HepG2 (cell line): ENCODE measurements around the gene MAP2K7. TPM values are rescaled to one million over a fixed set of nuclear protein-coding genes. Genes with fewer than 3 reads are reported as not detected.

Experiments
- ASH2L ChIP-seq: fragments of 300-600, 200-600 bp; sonication (generic); IDR thresholded peaks from 2 replicates; pipeline ENCODE4 v1.7.0; 2017; ENCODE audit warnings: low read depth, mild to moderate bottlenecking, moderate library complexity, mixed read lengths, low read length; ENCODE audit not compliant: insufficient read length
- FOXP1 ChIP-seq, 2 experiments: fragments of 450-650 bp in 1 of 2; IDR thresholded peaks; 2 replicates each; pipeline ENCODE4 v1.6.1; 2017 to 2018; ENCODE audit warnings: antibody characterized with exemption in 1 of 2
- KAT2B ChIP-seq: fragments of 150-350 bp; IDR thresholded peaks from 2 replicates; pipeline ENCODE4 v1.6.1; 2014; ENCODE audit warnings: low read depth, low read length, borderline replicate concordance
- SP5 ChIP-seq: IDR thresholded peaks from 2 replicates; pipeline ENCODE4 v1.6.1; 2016; ENCODE audit warnings: low read depth, borderline replicate concordance
- TCF12 ChIP-seq, 2 experiments: fragments of 450-650 bp in 1 of 2; sonication (generic) in 1 of 2; formaldehyde crosslinking in 1 of 2; IDR thresholded peaks; 2 replicates each; pipeline versions ENCODE4 v1.6.1 to v1.8.0; 2017 to 2022; ENCODE audit warnings: antibody characterized with exemption in 1 of 2, mild to moderate bottlenecking in 1 of 2, missing genetic modification reagents in 1 of 2, moderate library complexity in 1 of 2
- TEAD2 ChIP-seq: sonication (generic); formaldehyde crosslinking; IDR thresholded peaks from 2 replicates; pipeline ENCODE4 v1.9.0; 2021; ENCODE audit warnings: missing genetic modification reagents
- TP53 ChIP-seq: sonication (generic); formaldehyde crosslinking; conservative IDR thresholded peaks from 2 replicates; pipeline ENCODE4 v1.4.0; 2020; ENCODE audit warnings: missing genetic modification reagents
- ZBTB3 ChIP-seq: sonication (generic); formaldehyde crosslinking; IDR thresholded peaks from 2 replicates; pipeline ENCODE4 v1.4.0; 2020; ENCODE audit warnings: low read depth, mild to moderate bottlenecking, moderate library complexity, missing genetic modification reagents, borderline replicate concordance
- ZNF180 ChIP-seq: sonication (generic); formaldehyde crosslinking; IDR thresholded peaks from 2 replicates; pipeline ENCODE4 v1.4.0; 2020; ENCODE audit warnings: low read depth, missing genetic modification reagents, borderline replicate concordance
- ZNF317 ChIP-seq: sonication (generic); formaldehyde crosslinking; IDR thresholded peaks from 2 replicates; pipeline ENCODE4 v1.5.0; 2020; ENCODE audit warnings: mild to moderate bottlenecking, missing genetic modification reagents
- ZNF329 ChIP-seq: sonication (generic); formaldehyde crosslinking; IDR thresholded peaks from 2 replicates; pipeline ENCODE4 v1.9.0; 2021; ENCODE audit warnings: low read depth, mild to moderate bottlenecking, missing genetic modification reagents
- ZNF333 ChIP-seq: sonication (generic); formaldehyde crosslinking; IDR thresholded peaks from 2 replicates; pipeline ENCODE4 v1.4.0; 2020; ENCODE audit warnings: mild to moderate bottlenecking, missing genetic modification reagents, borderline replicate concordance
- ZNF441 ChIP-seq: sonication (generic); formaldehyde crosslinking; IDR thresholded peaks from 2 replicates; pipeline ENCODE4 v1.7.0; 2021; ENCODE audit warnings: missing genetic modification reagents, borderline replicate concordance
- ZNF562 ChIP-seq: sonication (generic); formaldehyde crosslinking; IDR thresholded peaks from 2 replicates; pipeline ENCODE4 v1.8.0; 2022; ENCODE audit warnings: missing genetic modification reagents, borderline replicate concordance
- ZSCAN22 ChIP-seq: sonication (generic); formaldehyde crosslinking; IDR thresholded peaks from 2 replicates; pipeline ENCODE4 v1.4.0; 2020; ENCODE audit warnings: mild to moderate bottlenecking, missing genetic modification reagents
- polyA plus RNA-seq, 8 experiments: library from polyadenylated mRNA; depleted of rRNA in 3 of 8; stranded (reverse) in 7 of 8; unstranded in 1 of 8; fragments of >200 nt; fragmentation: Illumina TruSeq in 4 of 8; extraction: Trizol in 4 of 8; gene quantifications; 2 replicates each; pipeline versions ENCODE4 v1.2.1 to v1.2.3, GENCODE V29; 2011 to 2016; ENCODE audit warnings: low read depth in 4 of 8, missing spikeins in 1 of 8, mixed read lengths in 1 of 8; ENCODE audit not compliant: insufficient read depth in 1 of 8
- total RNA-seq, 5 experiments: library from RNA; depleted of rRNA; stranded (reverse); fragments of >200 nt; fragmentation: Illumina TruSeq; extraction: Trizol; gene quantifications; 2 replicates each; pipeline ENCODE4 v1.2.3, GENCODE V29; 2016; ENCODE audit warnings: low read depth in 1 of 5
- TF ChIP-seq, protein P1 (sequence below): IDR thresholded peaks from 2 replicates; pipeline ENCODE4 v1.6.1; 2016; ENCODE audit warnings: low read depth, missing genetic modification reagents, missing compliant biosample characterization
- TF ChIP-seq, protein P2 (sequence below): IDR thresholded peaks from 2 replicates; pipeline ENCODE4 v1.6.1; 2016; ENCODE audit warnings: mild to moderate bottlenecking, missing biosample characterization, missing genetic modification reagents
- TF ChIP-seq, protein P3 (sequence below): sonication (generic); formaldehyde crosslinking; IDR thresholded peaks from 2 replicates; pipeline ENCODE4 v1.8.0; 2022; ENCODE audit warnings: mild to moderate bottlenecking, missing genetic modification reagents, borderline replicate concordance

Gene MAP2K7
- total and polyA plus RNA-seq, 2 of the 13 experiments (the other 11 are each of a cell fraction or from before 2014, with no cell fraction given) = 9.0 to 10.8 TPM

DNA sequence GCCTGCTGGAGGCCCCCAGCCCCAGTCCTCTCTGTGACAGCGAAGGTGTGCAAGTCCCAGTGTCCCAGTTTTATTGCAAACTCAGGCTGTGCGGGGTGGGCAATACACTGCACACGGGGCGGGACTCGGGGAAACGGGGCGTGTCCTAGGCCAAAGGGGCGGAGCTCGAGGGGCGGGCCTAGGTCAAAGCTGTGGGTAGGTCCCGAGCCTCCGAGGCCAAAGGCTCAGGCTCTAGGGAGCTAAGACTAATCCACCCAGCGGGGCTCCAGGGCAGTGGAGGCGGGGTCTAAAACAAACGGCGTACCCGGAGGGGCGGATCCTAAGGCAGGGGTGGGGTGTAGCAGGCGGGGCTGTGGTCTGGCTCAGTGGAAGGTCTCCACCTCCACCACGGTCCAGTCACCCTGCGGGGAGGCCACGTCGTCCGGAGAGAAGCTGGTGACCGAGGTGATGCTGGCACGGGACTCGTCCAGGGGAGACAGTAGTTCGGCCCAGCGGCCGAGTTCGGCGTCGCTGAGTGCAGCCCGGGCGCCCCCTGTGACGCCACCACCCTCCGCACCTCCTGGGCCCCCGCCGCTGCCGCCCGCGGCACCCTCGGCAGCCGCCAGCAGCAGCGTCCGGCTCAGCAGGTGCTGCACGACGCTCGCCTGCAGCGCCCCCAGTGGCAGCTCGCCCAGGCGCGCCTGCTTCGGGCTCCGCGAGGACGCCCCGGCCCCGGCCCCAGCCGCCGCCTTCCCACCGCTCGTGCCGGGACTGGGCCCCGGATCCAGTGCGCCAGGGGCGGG, 34.8 kb upstream of the MAP2K7 start (continued):
- TF ChIP-seq, protein P1, sequence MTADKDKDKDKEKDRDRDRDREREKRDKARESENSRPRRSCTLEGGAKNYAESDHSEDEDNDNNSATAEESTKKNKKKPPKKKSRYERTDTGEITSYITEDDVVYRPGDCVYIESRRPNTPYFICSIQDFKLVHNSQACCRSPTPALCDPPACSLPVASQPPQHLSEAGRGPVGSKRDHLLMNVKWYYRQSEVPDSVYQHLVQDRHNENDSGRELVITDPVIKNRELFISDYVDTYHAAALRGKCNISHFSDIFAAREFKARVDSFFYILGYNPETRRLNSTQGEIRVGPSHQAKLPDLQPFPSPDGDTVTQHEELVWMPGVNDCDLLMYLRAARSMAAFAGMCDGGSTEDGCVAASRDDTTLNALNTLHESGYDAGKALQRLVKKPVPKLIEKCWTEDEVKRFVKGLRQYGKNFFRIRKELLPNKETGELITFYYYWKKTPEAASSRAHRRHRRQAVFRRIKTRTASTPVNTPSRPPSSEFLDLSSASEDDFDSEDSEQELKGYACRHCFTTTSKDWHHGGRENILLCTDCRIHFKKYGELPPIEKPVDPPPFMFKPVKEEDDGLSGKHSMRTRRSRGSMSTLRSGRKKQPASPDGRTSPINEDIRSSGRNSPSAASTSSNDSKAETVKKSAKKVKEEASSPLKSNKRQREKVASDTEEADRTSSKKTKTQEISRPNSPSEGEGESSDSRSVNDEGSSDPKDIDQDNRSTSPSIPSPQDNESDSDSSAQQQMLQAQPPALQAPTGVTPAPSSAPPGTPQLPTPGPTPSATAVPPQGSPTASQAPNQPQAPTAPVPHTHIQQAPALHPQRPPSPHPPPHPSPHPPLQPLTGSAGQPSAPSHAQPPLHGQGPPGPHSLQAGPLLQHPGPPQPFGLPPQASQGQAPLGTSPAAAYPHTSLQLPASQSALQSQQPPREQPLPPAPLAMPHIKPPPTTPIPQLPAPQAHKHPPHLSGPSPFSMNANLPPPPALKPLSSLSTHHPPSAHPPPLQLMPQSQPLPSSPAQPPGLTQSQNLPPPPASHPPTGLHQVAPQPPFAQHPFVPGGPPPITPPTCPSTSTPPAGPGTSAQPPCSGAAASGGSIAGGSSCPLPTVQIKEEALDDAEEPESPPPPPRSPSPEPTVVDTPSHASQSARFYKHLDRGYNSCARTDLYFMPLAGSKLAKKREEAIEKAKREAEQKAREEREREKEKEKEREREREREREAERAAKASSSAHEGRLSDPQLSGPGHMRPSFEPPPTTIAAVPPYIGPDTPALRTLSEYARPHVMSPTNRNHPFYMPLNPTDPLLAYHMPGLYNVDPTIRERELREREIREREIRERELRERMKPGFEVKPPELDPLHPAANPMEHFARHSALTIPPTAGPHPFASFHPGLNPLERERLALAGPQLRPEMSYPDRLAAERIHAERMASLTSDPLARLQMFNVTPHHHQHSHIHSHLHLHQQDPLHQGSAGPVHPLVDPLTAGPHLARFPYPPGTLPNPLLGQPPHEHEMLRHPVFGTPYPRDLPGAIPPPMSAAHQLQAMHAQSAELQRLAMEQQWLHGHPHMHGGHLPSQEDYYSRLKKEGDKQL = no peak; the same call in 1 of the 2 replicates
- TF ChIP-seq FOXP1 (IDR thresholded peaks at IDR 0.05) (no peak), FOXP1 (CRISPR knock-in tag; IDR thresholded peaks at IDR 0.05) (no peak), SP5 (peak; percentile 43; the same call in 1 of the 2 replicates), ZNF562 (CRISPR knock-in tag) (no peak), ZNF317 (CRISPR knock-in tag) (no peak; the same call in 1 of the 2 replicates), TEAD2 (CRISPR knock-in tag) (no peak), ZNF441 (CRISPR knock-in tag) (0 out of 2 replicates have a peak, but pooled peaks have one; percentile 10), ZSCAN22 (CRISPR knock-in tag) (no peak), ASH2L (peak; percentile 48), KAT2B (no peak), ZNF333 (CRISPR knock-in tag) (peak; percentile 19; the same call in 1 of the 2 replicates), TCF12 (IDR thresholded peaks at IDR 0.05) (no peak), TCF12 (CRISPR knock-in tag; IDR thresholded peaks at IDR 0.05) (peak; percentile 82), ZNF329 (CRISPR knock-in tag) (peak; percentile 65; the same call in 1 of the 2 replicates), ZBTB3 (no peak), TP53 (CRISPR knock-in tag) (no peak), ZNF180 (CRISPR knock-in tag) (no peak)
- TF ChIP-seq, protein P2, sequence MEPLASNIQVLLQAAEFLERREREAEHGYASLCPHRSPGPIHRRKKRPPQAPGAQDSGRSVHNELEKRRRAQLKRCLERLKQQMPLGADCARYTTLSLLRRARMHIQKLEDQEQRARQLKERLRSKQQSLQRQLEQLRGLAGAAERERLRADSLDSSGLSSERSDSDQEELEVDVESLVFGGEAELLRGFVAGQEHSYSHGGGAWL (CRISPR knock-in tag) = no peak
- TF ChIP-seq, protein P3, sequence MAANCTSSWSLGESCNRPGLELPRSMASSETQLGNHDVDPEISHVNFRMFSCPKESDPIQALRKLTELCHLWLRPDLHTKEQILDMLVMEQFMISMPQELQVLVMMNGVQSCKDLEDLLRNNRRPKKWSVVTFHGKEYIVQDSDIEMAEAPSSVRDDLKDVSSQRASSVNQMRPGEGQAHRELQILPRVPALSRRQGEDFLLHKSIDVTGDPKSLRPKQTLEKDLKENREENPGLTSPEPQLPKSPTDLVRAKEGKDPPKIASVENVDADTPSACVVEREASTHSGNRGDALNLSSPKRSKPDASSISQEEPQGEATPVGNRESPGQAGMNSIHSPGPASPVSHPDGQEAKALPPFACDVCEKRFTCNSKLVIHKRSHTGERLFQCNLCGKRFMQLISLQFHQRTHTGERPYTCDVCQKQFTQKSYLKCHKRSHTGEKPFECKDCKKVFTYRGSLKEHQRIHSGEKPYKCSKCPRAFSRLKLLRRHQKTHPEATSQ (CRISPR knock-in tag) = no peak
